Ascending aorta (tissue), 2 donors: ENCODE results near the gene COG3. TPM values are rescaled to one million over a fixed set of nuclear protein-coding genes. Genes with fewer than 3 reads are reported as not detected.

Experiments used
- DNase-seq, 2 donors: peaks; one replicate each; pipeline ENCODE4 v3.0.0-alpha.2; 2019; ENCODE audit warnings: low spot score in 2 of 2
- H3K27ac ChIP-seq, 2 donors: fragments of 200-600 bp; sonication (generic); one replicate each; pipeline ENCODE4 v1.5.1; 2016 to 2017; ENCODE audit warnings: mild to moderate bottlenecking in 1 of 2
- H3K27me3 ChIP-seq: fragments of 200-600 bp; sonication (generic); one replicate; pipeline ENCODE4 v1.5.1; 2017
- H3K36me3 ChIP-seq, 2 donors: fragments of 200-600 bp; sonication (generic); one replicate each; pipeline ENCODE4 v1.5.1; 2016
- H3K4me1 ChIP-seq, 2 donors: fragments of 200-600 bp; sonication (generic); one replicate each; pipeline ENCODE4 v1.5.1; 2016 to 2017; ENCODE audit warnings: mild to moderate bottlenecking in 1 of 2
- H3K4me3 ChIP-seq, 2 donors: fragments of 200-600 bp; sonication (generic); one replicate each; pipeline ENCODE4 v1.5.1; 2016 to 2017; ENCODE audit warnings: mild to moderate bottlenecking in 1 of 2
- H3K9me3 ChIP-seq, 2 donors: fragments of 200-600 bp; sonication (generic); one replicate each; pipeline ENCODE4 v1.5.1; 2016
- CTCF ChIP-seq, 3 experiments: fragments of 200-600 bp in 2 of 3; fragments of 450-650 bp in 1 of 3; sonication (generic) in 2 of 3; IDR thresholded peaks; one replicate each; pipeline ENCODE4 v1.5.1; 2016 to 2019; ENCODE audit warnings: antibody characterized with exemption in 3 of 3, mild to moderate bottlenecking in 1 of 3, moderate library complexity in 1 of 3
- intact Hi-C: fragments of 100-400 bp; cut with DNase I; formaldehyde crosslinking; loops from one replicate; pipeline ENCODE4 v1.15.1; 2023
- total RNA-seq: library from RNA; depleted of rRNA; stranded (reverse); fragments of >200 nt; gene quantifications from one replicate; pipeline ENCODE4 v1.1.0, GENCODE V29; 2016

Gene COG3
- total RNA-seq, 1 donor from 2014 or later, result 5.7 TPM

- no peak overlapping the region for H3K27ac ChIP-seq
- TF ChIP-seq CTCF (IDR thresholded peaks at IDR 0.05), result no peak
- H3K4me1 ChIP-seq, result no peaks in the 10 kb centered on the region
- H3K27me3 ChIP-seq, result no peaks in the 10 kb centered on the region
- no peak for DNase-seq
- H3K4me3 ChIP-seq, result no peak overlapping the region
- H3K36me3 ChIP-seq, result no peaks in the 10 kb centered on the region
- H3K9me3 ChIP-seq, result no peaks in the 10 kb centered on the region
- intact Hi-C loops, result no loop called here
Measured at GRCh38 chr13:45544520-45544919, 79.8 kb downstream of the COG3 start.

GRCh38 chr13:45545686-45546409 is 81.1 kb downstream of the COG3 start:
- Histone ChIP-seq H3K4me1 (no peaks in the 10 kb centered on the region), H3K9me3 (no peaks in the 10 kb centered on the region), H3K36me3 (no peaks in the 10 kb centered on the region), H3K4me3 (no peak overlapping the region), H3K27ac (no peak overlapping the region), H3K27me3 (no peaks in the 10 kb centered on the region)
- intact Hi-C loops, result no loop called here
- no peak for TF ChIP-seq CTCF (IDR thresholded peaks at IDR 0.05)
- no peak for DNase-seq

GRCh38 chr13:45546410-45546765 is 81.6 kb downstream of the COG3 start:
- TF ChIP-seq CTCF (IDR thresholded peaks at IDR 0.05), result no peak
- Histone ChIP-seq H3K9me3 (no peaks in the 10 kb centered on the region), H3K4me1 (no peaks in the 10 kb centered on the region), H3K27ac (no peak overlapping the region), H3K36me3 (no peaks in the 10 kb centered on the region), H3K27me3 (no peaks in the 10 kb centered on the region), H3K4me3 (no peak overlapping the region)
- no peak for DNase-seq
- intact Hi-C loops, result no loop called here

GRCh38 chr13:45548281-45548680 is 83.5 kb downstream of the COG3 start:
- H3K4me3 ChIP-seq, result no peak overlapping the region
- no peak for DNase-seq
- H3K27ac ChIP-seq, result no peak overlapping the region
- TF ChIP-seq CTCF (IDR thresholded peaks at IDR 0.05), result no peak
- no peaks in the 10 kb centered on the region for H3K4me1 ChIP-seq
- no peaks in the 10 kb centered on the region for H3K27me3 ChIP-seq
- intact Hi-C loops, result no loop called here
- H3K9me3 ChIP-seq, result no peaks in the 10 kb centered on the region
- H3K36me3 ChIP-seq, result no peaks in the 10 kb centered on the region

GRCh38 chr13:45554604-45555109 is 89.9 kb downstream of the COG3 start:
- DNase-seq, result no peak
- no peak for TF ChIP-seq CTCF (IDR thresholded peaks at IDR 0.05)
- Histone ChIP-seq H3K36me3 (no peaks in the 10 kb centered on the region), H3K4me3 (no peak overlapping the region), H3K27ac (no peak overlapping the region), H3K9me3 (no peaks in the 10 kb centered on the region), H3K4me1 (no peaks in the 10 kb centered on the region), H3K27me3 (no peaks in the 10 kb centered on the region)
- intact Hi-C loops, result no loop called here
